ENCODE measurements around the gene MCTP1. TPM values are rescaled to one million over a fixed set of nuclear protein-coding genes. Genes with fewer than 3 reads are reported as not detected.

MCTP1 gene
- total and polyA plus RNA-seq, 2 of the 13 experiments (the other 11 are each of a cell fraction or from before 2014, with no cell fraction given) = 0.15 to 0.48 TPM

- intact Hi-C loops (cut with micrococcal nuclease; ENCODE audit: unreplicated experiment) (no loop called here), in situ Hi-C loops (cut with HindIII; ENCODE audit: extremely low pct_ligation_motif_present, low pct_unique_long_range_greater_than_20kb) (no loop called here)
- H3K9me3 ChIP-seq (ENCODE audit: low read length) = no peaks in the 10 kb centered on the region
- TF ChIP-seq PRDM10 (CRISPR knock-in tag; IDR thresholded peaks at IDR 0.05; ENCODE audit: low read depth) (no peak), KDM2A (CRISPR knock-in tag; IDR thresholded peaks at IDR 0.05; ENCODE audit: borderline replicate concordance, low read depth) (no peak), SRY (CRISPR knock-in tag; IDR thresholded peaks at IDR 0.05) (no peak), SSRP1 (CRISPR knock-in tag; IDR thresholded peaks at IDR 0.05) (no peak), ZNF232 (CRISPR knock-in tag; IDR thresholded peaks at IDR 0.05; ENCODE audit: borderline replicate concordance) (no peak), HDAC6 (IDR thresholded peaks at IDR 0.05; ENCODE audit: low read depth, low read length) (no peak), ZNF441 (CRISPR knock-in tag; IDR thresholded peaks at IDR 0.05; ENCODE audit: borderline replicate concordance) (no peak), SAP130 (CRISPR knock-in tag; IDR thresholded peaks at IDR 0.05; ENCODE audit: low read depth) (no peak), ZNF446 (CRISPR knock-in tag; IDR thresholded peaks at IDR 0.05) (no peak), NBN (conservative IDR thresholded peaks at IDR 0.05) (no peak), ZNF564 (CRISPR knock-in tag; IDR thresholded peaks at IDR 0.05) (no peak), PRDM15 (CRISPR knock-in tag; IDR thresholded peaks at IDR 0.05) (no peak), KDM6A (CRISPR knock-in tag; IDR thresholded peaks at IDR 0.05; ENCODE audit: low read depth) (no peak), ISX (CRISPR knock-in tag; conservative IDR thresholded peaks at IDR 0.05) (no peak)
- H3K4me2 ChIP-seq (ENCODE audit: low read depth, low read length) = no peak overlapping the region
- POLR2A ChIA-PET = no interaction called here
- no peaks in the 10 kb centered on the region for H3K79me2 ChIP-seq (ENCODE audit: insufficient read depth, low read length)
- H3K36me3 ChIP-seq (replicated peaks in 1 of 2; ENCODE audit: control insufficient read depth in 1 of 2, insufficient read depth in 2 of 2, low read length in 2 of 2) = no peaks in the 10 kb centered on the region
- H3K9ac ChIP-seq (ENCODE audit: insufficient read depth, low read depth, low read length) = no peak overlapping the region
- H3K4me3 ChIP-seq (replicated peaks in 1 of 3; ENCODE audit: insufficient read depth in 1 of 3, low read depth in 2 of 3, low read length in 3 of 3) = no peak overlapping the region
- H4K20me1 ChIP-seq (ENCODE audit: insufficient read depth, low read length) = no peaks in the 10 kb centered on the region
- H3K4me1 ChIP-seq (ENCODE audit: insufficient read depth, low read length) = no peaks in the 10 kb centered on the region
- DNase-seq (ENCODE audit: low spot score) (no peak), FAIRE-seq (no peak), ATAC-seq (no peak)
- no peaks in the 10 kb centered on the region for H3K27me3 ChIP-seq (ENCODE audit: control insufficient read depth in 1 of 2, insufficient read depth in 2 of 2, low read length in 2 of 2)
- no peak overlapping the region for H3K27ac ChIP-seq (ENCODE audit: extremely low read length, insufficient read depth, low read length)
- CTCF ChIA-PET (ENCODE audit: low intra/inter-chr PET ratio, low total read pairs) = no interaction called here
- no peak overlapping the region for H2AFZ ChIP-seq (ENCODE audit: low read length)
- BruUV-seq (replicated peaks) = no TSS peak
- WGBS (ENCODE audit: low lambda C conversion rate) = 37% methylated on average over 7 of the region's 7 CpGs
These were observed 248.8 kb downstream of the MCTP1 start for GRCh38 chr5:95035891-95036685.
